Mucosa of descending colon (tissue), 3 donors: ENCODE results near the gene COL9A3. TPM values are rescaled to one million over a fixed set of nuclear protein-coding genes. Genes with fewer than 3 reads are reported as not detected.

Source experiments
- ATAC-seq: fragments of 200-7000 bp; cut with Tn5 transposase; one replicate; pipeline ENCODE4 v1.9.1; 2020; ENCODE audit warnings: mild to moderate bottlenecking, moderate library complexity
- DNase-seq, 3 donors: peaks; one replicate each; pipeline ENCODE4 v3.0.0-alpha.2; 2020
- H3K36me3 ChIP-seq: fragments of 200-600 bp; one replicate; pipeline ENCODE4 v1.8.0; 2021; ENCODE audit warnings: low read depth, mild to moderate bottlenecking
- H3K4me1 ChIP-seq: fragments of 200-600 bp; one replicate; pipeline ENCODE4 v1.8.0; 2021; ENCODE audit warnings: low read depth, mild to moderate bottlenecking
- H3K4me3 ChIP-seq: fragments of 200-600 bp; one replicate; pipeline ENCODE4 v1.8.0; 2021; ENCODE audit warnings: mild to moderate bottlenecking
- H3K9me3 ChIP-seq: fragments of 200-600 bp; one replicate; pipeline ENCODE4 v1.8.0; 2021; ENCODE audit warnings: mild to moderate bottlenecking
- CTCF ChIP-seq: fragments of 200-600 bp; IDR thresholded peaks from one replicate; pipeline ENCODE4 v1.8.0; 2022; ENCODE audit warnings: antibody characterized with exemption, mild to moderate bottlenecking
- intact Hi-C, 2 donors: fragments of 100-400 bp; cut with DNase I in 1 of 2; cut with micrococcal nuclease in 1 of 2; formaldehyde crosslinking; loops; one replicate each; pipeline versions ENCODE4 v1.11.0 to v1.11.1; 2022; cut with DNase I, micrococcal nuclease
- total RNA-seq, 3 donors: library from RNA; stranded (reverse); fragmentation: NEBNext Ultra II Directional in 2 of 3; extraction: Animal tissue kit (Norgen Biotek cat#: 25700) in 2 of 3; gene quantifications; one replicate each; pipeline versions ENCODE4 v1.2.1 to v1.2.4, GENCODE V29; 2021 to 2023
- donor health status: DM: no; HTN: no; CAD: no; lungs with moderate emphysema.
- donor health status: DM: no; HTN: no; CAD: no.
- donor health status: DM: no; HTN: yes; CAD: no.

COL9A3 gene
- total RNA-seq, 3 donors from 2014 or later: 0.70 to 12.4 (median 2.3) TPM

- intact Hi-C loops: no loop called here
- DNase-seq (no peak), ATAC-seq (no peak)
- Histone ChIP-seq H3K4me3 (no peak overlapping the region), H3K4me1 (no peaks in the 10 kb centered on the region), H3K9me3 (no peaks in the 10 kb centered on the region), H3K36me3 (peaks cover 6% of the 10 kb centered on the region)
- TF ChIP-seq CTCF: no peak
Measured at GRCh38 chr20:62880147-62880934, 63.5 kb downstream of the COL9A3 start.

DNA sequence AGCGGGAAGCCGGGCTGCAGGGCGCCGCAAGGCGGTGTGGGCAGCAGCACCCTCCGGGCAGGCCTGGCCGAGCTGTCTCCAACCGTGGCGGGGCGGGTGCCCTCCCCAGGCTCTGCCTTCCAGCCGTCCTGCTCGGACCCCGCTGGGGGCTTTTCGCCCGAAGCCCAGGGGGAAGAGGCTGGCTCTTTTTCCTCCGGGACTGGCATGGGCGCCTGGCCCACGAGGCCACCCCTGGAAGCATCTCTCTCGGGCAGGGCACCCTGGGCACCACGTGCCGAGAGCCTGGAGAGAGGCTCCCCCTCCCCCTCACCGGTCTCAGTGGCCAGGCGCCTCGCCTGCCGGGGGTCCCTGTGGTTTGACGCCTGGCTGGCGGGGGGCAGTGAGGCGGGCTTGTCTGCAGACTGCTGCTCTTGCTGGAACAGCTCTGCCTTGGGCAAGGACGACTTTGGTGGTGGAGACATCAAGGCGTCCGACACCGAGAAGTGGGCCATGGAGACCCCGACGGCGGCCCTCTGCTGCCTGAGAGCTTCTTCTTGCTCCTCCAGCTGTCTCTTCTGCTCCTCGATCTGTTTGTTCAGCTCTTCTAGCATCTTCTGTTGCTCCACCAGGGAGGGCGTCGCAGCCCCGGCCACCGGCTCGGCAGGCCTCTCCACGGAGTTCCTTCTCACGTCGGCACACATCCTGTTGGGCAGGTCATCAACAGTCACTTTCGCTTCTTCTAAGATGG lies 64.2 kb downstream of the COL9A3 start:
- no peak overlapping the region for H3K4me3 ChIP-seq
- DNase-seq (no peak), ATAC-seq (no peak)
- TF ChIP-seq CTCF: no peak
- H3K4me1 ChIP-seq: no peaks in the 10 kb centered on the region
- H3K9me3 ChIP-seq: no peaks in the 10 kb centered on the region
- intact Hi-C loops: no loop called here
- H3K36me3 ChIP-seq: peaks cover 6% of the 10 kb centered on the region

DNA sequence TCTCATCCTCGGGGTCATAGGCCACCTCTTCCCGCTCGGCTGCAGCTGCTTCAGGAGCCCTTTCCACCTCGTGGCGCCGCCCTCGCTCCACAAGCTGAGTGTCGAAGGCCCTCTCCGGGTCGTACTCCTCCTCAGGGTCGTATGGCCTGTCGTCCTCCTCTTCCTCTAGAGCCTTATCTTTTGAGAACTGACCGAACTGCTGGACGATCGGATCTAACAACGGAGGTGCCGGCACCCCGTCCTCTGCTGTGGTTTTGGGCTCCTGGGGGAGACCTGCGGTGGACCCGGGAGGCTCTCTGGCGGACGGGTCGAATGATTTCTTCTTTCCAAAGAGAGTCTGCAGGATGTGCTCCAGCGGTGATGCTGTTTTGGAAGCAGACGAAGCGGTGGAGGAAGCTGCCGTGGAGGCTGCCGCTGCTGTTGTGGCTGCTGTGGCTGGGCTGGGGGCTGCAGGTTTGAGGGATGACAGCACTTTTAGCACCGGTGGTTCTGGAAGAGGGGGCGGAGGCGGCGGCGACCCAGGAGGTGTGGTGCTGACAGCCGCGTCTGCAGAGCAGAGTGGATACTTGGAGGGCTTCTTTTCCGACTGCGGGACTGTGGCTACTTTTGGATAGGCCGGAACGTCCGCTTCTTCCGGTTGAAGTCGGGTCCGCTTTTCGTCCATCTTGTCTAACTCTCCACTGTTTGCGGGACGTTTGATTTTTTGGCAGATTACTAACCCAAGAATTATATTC lies 65.0 kb downstream of the COL9A3 start:
- H3K9me3 ChIP-seq: no peaks in the 10 kb centered on the region
- no peaks in the 10 kb centered on the region for H3K4me1 ChIP-seq
- DNase-seq (no peak), ATAC-seq (no peak)
- intact Hi-C loops: no loop called here
- no peak for TF ChIP-seq CTCF
- H3K4me3 ChIP-seq: no peak overlapping the region
- peaks cover 6% of the 10 kb centered on the region for H3K36me3 ChIP-seq

DNA sequence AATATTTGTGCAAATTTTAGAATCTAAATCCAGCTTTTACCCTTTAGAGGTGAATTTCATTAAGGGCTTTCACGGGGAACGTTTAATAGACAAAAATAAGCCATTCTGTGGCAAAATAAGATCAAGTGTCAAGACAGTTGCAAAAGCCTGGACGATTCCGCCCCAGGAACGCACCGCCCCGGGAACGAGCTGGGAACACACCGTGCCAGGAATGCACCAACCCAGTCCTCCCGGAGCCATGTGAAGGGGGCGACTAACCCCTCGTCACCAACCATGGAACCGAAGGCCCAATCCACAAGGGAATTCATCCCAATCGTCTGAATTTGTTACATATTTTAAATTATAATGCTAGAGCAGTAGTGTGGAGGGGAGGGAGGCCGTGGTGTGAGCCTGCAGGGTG lies 65.6 kb downstream of the COL9A3 start:
- H3K4me1 ChIP-seq: no peaks in the 10 kb centered on the region
- H3K4me3 ChIP-seq: no peak overlapping the region
- DNase-seq: no peak
- intact Hi-C loops: no loop called here
- no peak for TF ChIP-seq CTCF
- H3K36me3 ChIP-seq: peaks cover 6% of the 10 kb centered on the region
- no peak for ATAC-seq
- no peaks in the 10 kb centered on the region for H3K9me3 ChIP-seq

- H3K36me3 ChIP-seq: peaks cover 13% of the 10 kb centered on the region
- intact Hi-C loops: no loop called here
- no peak for TF ChIP-seq CTCF
- ATAC-seq: no peak
- H3K4me3 ChIP-seq: no peak overlapping the region
- no peak for DNase-seq
- H3K4me1 ChIP-seq: no peaks in the 10 kb centered on the region
- no peaks in the 10 kb centered on the region for H3K9me3 ChIP-seq
Measured at GRCh38 chr20:62884556-62884955, 67.7 kb downstream of the COL9A3 start.
